ENCODE data around the gene SOX14.

Gene SOX14

GRCh38 chr3:137764001-137764433, at the start of gene SOX14:
Gene SOX14 (plus strand): TSS chr3:137764315. CDS start chr3:137764785, 470 bp downstream.
- no peak for TF ChIP-seq CTCF (conservative IDR thresholded peaks at IDR 0.05)
- H3K27ac ChIP-seq: no peak within 1 kb of the TSS

- TF ChIP-seq CTCF (conservative IDR thresholded peaks at IDR 0.05): no peak
- H3K27ac ChIP-seq: no peak overlapping the region
Observed at GRCh38 chr3:137714551-137714950, 49.6 kb upstream of the SOX14 start.

- TF ChIP-seq CTCF (conservative IDR thresholded peaks at IDR 0.05): no peak
Observed at GRCh38 chr3:137724240-137724639, 39.9 kb upstream of the SOX14 start.

GRCh38 chr3:137737208-137737607, 26.9 kb upstream of the SOX14 start:
- H3K27ac ChIP-seq: no peak overlapping the region
- no peak for TF ChIP-seq CTCF (conservative IDR thresholded peaks at IDR 0.05)

More at GRCh38 chr3:137724240-137724639, 39.9 kb upstream of the SOX14 start:
- H3K27ac ChIP-seq: no peak overlapping the region

GRCh38 chr3:137738710-137739109, 25.4 kb upstream of the SOX14 start:
- H3K27ac ChIP-seq: no peak overlapping the region
- no peak for TF ChIP-seq CTCF (conservative IDR thresholded peaks at IDR 0.05)

- no peak for TF ChIP-seq CTCF (conservative IDR thresholded peaks at IDR 0.05)
- no peak overlapping the region for H3K27ac ChIP-seq
Observed at GRCh38 chr3:137743608-137744007, 20.5 kb upstream of the SOX14 start.

- TF ChIP-seq CTCF (conservative IDR thresholded peaks at IDR 0.05): no peak
- no peak overlapping the region for H3K27ac ChIP-seq
Observed at GRCh38 chr3:137746808-137747207, 17.3 kb upstream of the SOX14 start.
